Colonic mucosa (tissue), 4 donors: ENCODE results near the gene TAF1D. TPM values are rescaled to one million over a fixed set of nuclear protein-coding genes. Genes with fewer than 3 reads are reported as not detected.
"Not testable (repeated sequence)": the region's sequence is repeated elsewhere in the genome, so short reads cannot be mapped to it uniquely, and the experiment has no call there.

Source experiments
- DNase-seq: peaks from one replicate; pipeline ENCODE4 v3.0.0-alpha.2; 2020
- H3K27ac ChIP-seq: fragments of 200-600 bp; one replicate; pipeline ENCODE4 v1.8.0; 2021
- H3K27me3 ChIP-seq: fragments of 200-600 bp; one replicate; pipeline ENCODE4 v1.8.0; 2021
- H3K36me3 ChIP-seq: fragments of 200-600 bp; one replicate; pipeline ENCODE4 v1.8.0; 2021
- H3K4me1 ChIP-seq: fragments of 200-600 bp; one replicate; pipeline ENCODE4 v1.8.0; 2021; ENCODE audit warnings: mild to moderate bottlenecking
- H3K4me3 ChIP-seq: fragments of 200-600 bp; one replicate; pipeline ENCODE4 v1.8.0; 2021
- H3K9ac ChIP-seq, 2 donors: one replicate each; pipeline ENCODE4 v1.7.0; 2013; ENCODE audit warnings: control low read depth in 2 of 2, low read depth in 2 of 2, low read length in 2 of 2
- H3K9me3 ChIP-seq: fragments of 200-600 bp; one replicate; pipeline ENCODE4 v1.8.0; 2021
- intact Hi-C: fragments of 100-400 bp; cut with DNase I; formaldehyde crosslinking; loops from one replicate; pipeline ENCODE4 v1.14.1; 2022
- total RNA-seq, 2 donors: library from RNA; stranded (reverse); fragmentation: NEBNext Ultra II Directional in 1 of 2; extraction: Animal tissue kit (Norgen Biotek cat#: 25700) in 1 of 2; gene quantifications; one replicate each; pipeline ENCODE4 v1.2.1, GENCODE V29; 2021
- TF ChIP-seq, protein P1 (sequence below): fragments of 200-600 bp; IDR thresholded peaks from one replicate; pipeline ENCODE4 v1.8.0; 2022; ENCODE audit warnings: antibody characterized with exemption, mild to moderate bottlenecking
- donor health status: healthy.
- donor health status: DM: no; HTN: no; CAD: no.
- donor health status: DM: no; HTN: no; CAD: no.

Gene TAF1D
- total RNA-seq, 2 donors from 2014 or later = 73.7 to 100 TPM

DNA sequence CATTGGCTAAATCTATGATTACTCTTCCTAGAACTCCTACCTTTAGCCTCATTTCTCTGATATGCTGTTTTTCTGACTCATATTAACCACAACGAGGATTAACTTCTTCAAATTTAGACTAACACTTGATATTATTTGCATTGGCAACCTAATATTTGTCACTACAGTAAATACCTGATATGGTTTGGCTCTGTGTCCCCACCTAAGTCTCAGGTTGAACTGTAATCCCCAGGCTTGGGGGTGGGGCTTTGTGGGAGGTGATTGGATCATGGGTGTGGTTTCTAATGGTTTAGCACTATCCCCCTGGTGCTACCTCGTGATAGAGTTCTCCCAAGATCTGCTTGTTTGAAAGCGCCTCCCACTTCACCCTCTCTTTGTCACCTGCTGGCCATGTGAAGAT lies 25.7 kb upstream of the TAF1D start:
- Histone ChIP-seq H3K27me3 (no peaks in the 10 kb centered on the region), H3K27ac (no peak overlapping the region), H3K9ac (no peak overlapping the region), H3K4me3 (no peak overlapping the region), H3K9me3 (no peaks in the 10 kb centered on the region), H3K4me1 (no peaks in the 10 kb centered on the region), H3K36me3 (no peaks in the 10 kb centered on the region)
- intact Hi-C loops = no loop called here
- no peak for DNase-seq
- TF ChIP-seq, protein P1, sequence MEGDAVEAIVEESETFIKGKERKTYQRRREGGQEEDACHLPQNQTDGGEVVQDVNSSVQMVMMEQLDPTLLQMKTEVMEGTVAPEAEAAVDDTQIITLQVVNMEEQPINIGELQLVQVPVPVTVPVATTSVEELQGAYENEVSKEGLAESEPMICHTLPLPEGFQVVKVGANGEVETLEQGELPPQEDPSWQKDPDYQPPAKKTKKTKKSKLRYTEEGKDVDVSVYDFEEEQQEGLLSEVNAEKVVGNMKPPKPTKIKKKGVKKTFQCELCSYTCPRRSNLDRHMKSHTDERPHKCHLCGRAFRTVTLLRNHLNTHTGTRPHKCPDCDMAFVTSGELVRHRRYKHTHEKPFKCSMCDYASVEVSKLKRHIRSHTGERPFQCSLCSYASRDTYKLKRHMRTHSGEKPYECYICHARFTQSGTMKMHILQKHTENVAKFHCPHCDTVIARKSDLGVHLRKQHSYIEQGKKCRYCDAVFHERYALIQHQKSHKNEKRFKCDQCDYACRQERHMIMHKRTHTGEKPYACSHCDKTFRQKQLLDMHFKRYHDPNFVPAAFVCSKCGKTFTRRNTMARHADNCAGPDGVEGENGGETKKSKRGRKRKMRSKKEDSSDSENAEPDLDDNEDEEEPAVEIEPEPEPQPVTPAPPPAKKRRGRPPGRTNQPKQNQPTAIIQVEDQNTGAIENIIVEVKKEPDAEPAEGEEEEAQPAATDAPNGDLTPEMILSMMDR = no peak

DNA sequence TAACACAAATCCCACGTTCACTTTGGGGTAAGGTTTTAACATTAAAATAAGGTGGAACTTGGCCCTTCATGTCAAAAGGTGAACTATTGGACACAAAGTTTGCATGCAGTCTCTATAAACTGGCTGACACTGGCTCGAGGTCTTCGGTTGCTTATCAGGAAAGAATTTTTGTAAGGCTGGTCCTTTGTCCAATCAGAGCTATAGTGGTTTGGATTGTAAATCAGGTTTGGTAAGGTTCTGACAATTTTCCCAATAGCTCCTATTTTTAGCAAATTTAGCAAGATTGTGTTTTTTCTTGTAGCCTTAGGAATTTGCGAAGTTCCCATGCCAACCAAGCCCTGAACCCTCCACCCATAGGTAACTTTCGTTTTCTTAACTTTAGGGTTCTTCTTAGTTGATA lies 25.2 kb upstream of the TAF1D start:
- no peaks in the 10 kb centered on the region for H3K4me1 ChIP-seq
- H3K4me3 ChIP-seq = no peak overlapping the region
- no peak for DNase-seq
- no peaks in the 10 kb centered on the region for H3K36me3 ChIP-seq
- no peak overlapping the region for H3K9ac ChIP-seq
- no peak overlapping the region for H3K27ac ChIP-seq
- TF ChIP-seq, protein P1 = no peak
- no peaks in the 10 kb centered on the region for H3K9me3 ChIP-seq
- no peaks in the 10 kb centered on the region for H3K27me3 ChIP-seq
- intact Hi-C loops = no loop called here

DNA sequence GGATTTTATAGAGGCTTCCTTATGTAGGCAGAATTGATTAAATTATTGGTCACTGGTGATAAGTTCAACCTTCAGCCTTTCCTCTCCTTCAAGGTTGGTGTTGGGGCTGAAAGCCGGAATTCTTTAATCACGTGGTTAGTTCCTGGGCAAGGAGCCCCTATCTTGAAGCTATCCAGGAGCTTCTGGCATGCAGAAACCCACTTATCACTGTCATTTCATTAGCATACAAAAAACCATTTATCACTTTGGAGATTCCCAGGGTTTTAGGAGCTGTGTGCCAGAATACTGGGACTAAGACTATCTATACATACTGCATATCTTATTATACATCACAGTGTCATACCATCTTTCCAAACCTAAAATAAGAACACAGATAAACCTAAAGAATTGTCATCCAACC lies 24.3 kb upstream of the TAF1D start:
- Histone ChIP-seq H3K27me3 (no peaks in the 10 kb centered on the region), H3K9me3 (no peaks in the 10 kb centered on the region), H3K4me3 (no peak overlapping the region), H3K9ac (no peak overlapping the region), H3K4me1 (no peaks in the 10 kb centered on the region), H3K36me3 (no peaks in the 10 kb centered on the region), H3K27ac (no peak overlapping the region)
- intact Hi-C loops = no loop called here
- no peak for DNase-seq
- TF ChIP-seq, protein P1 = no peak

DNA sequence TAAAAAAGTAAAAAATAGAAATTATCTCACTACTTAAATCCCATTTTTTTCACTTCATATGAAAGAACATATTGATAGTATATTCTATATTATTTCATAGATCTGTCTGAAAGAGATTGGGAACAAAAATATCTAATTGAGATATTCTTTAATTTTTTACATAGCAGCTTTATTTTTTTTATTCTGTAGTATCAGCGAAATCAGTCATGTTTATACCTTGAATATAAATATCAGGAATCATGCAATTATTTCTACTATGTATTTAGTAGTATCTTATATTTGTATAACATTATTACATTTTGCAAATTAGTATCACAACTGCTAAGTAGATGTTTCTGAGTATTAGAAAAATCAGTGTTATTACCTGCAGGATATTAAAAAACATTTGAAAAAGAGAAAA lies 20.6 kb upstream of the TAF1D start:
- H3K27me3 ChIP-seq = no peaks in the 10 kb centered on the region
- H3K4me1 ChIP-seq = no peaks in the 10 kb centered on the region
- intact Hi-C loops = no loop called here
- no peaks in the 10 kb centered on the region for H3K9me3 ChIP-seq
- H3K27ac ChIP-seq = no peak overlapping the region
- peaks cover 10% of the 10 kb centered on the region for H3K36me3 ChIP-seq
- no peak for DNase-seq
- H3K4me3 ChIP-seq = no peak overlapping the region
- TF ChIP-seq, protein P1 = no peak
- H3K9ac ChIP-seq = no peak overlapping the region

DNA sequence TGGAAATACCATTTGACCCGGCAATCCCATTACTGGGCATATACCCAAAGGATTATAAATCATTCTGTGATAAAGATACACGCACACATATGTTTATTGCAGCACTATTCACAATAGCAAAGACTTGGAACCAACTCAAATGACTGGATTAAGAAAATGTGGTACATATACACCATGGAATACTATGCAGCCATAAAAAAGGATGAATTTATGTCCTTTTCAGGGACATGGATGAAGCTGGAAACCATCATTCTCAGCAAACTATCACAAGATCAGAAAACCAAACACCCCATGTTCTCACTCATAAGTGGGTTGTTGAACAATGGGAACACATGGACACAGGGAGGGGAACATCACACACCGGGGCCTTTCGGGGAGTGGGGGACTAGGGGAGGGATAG lies 17.8 kb upstream of the TAF1D start:
- H3K27ac ChIP-seq, H3K9me3 ChIP-seq, H3K4me1 ChIP-seq, intact Hi-C loops, DNase-seq, H3K4me3 ChIP-seq, H3K9ac ChIP-seq, H3K27me3 ChIP-seq: not testable (repeated sequence)
- peaks cover 10% of the 10 kb centered on the region for H3K36me3 ChIP-seq

DNA sequence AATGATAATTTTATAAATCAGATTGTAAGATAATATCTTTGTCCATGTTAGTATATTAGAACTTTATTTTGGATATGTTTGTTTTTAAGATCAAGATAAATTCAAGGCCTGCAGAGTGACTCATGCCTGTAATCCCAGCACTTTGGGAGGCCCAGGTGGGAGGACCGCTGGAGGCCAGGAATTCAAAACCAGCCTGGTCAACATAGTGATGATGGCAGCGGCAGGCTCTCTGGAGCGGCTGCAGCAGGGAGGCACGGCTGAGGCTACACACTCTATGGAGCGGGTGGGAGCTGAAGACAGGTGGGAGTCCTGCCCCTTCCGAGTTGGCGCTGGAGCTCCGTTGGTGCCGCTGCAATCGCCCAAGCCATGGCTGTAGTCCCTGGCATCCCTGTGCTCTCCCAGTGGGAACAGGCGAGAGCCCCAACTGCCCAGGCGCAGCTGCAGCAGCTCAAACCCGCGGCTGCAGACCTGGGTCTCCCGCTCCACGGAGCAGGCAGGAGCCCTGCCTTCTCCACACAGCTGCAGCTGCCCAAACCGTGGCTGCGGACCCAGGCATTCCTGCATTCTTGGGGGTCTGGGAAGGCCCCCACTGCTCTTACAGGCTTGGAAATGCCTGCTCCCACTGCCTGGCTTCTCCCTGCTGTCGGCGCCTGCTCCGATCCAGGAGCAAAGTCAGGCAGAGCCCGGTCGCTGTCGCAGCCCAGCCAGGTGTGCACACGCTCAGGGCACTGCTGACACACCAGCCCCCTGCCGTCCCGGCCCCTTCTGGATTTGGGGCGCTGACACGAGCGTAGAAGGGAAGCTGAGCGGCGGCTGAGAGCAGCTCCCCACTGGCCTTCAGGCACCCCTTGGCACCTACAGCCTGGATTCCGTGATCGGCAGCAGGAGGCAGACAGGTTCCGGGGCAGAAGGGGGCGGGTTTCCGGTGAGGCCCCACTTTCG lies 16.9 kb upstream of the TAF1D start:
- H3K4me3 ChIP-seq = no peak overlapping the region
- no peak overlapping the region for H3K9ac ChIP-seq
- TF ChIP-seq, protein P1 = no peak
- intact Hi-C loops = no loop called here
- no peaks in the 10 kb centered on the region for H3K4me1 ChIP-seq
- no peak for DNase-seq
- no peaks in the 10 kb centered on the region for H3K9me3 ChIP-seq
- no peak overlapping the region for H3K27ac ChIP-seq
- H3K27me3 ChIP-seq = no peaks in the 10 kb centered on the region
- peaks cover 10% of the 10 kb centered on the region for H3K36me3 ChIP-seq
